Adrenal gland (tissue), 5 donors: Measurements from ENCODE around the gene CACNB4.

Experiments used
- POLR2A ChIP-seq, 2 donors: fragments of 450-650 bp; IDR thresholded peaks; one replicate each; pipeline ENCODE4 v1.6.1; 2017; ENCODE audit warnings: antibody characterized with exemption in 2 of 2, mild to moderate bottlenecking in 2 of 2, moderate library complexity in 1 of 2
- TF ChIP-seq, protein P1 (sequence below), 6 experiments: fragments of 450-650 bp in 4 of 6; fragments of 200-600 bp in 2 of 6; sonication (generic) in 1 of 6; IDR thresholded peaks; 1 replicate in 5 of 6; 2 replicates in 1 of 6; pipeline versions ENCODE4 v1.5.1 to v1.8.0; 2016 to 2021; ENCODE audit warnings: antibody characterized with exemption in 6 of 6, mild to moderate bottlenecking in 2 of 6, moderate library complexity in 1 of 6
- donor health status: DM: no; HTN: no; CAD: no.

DNA sequence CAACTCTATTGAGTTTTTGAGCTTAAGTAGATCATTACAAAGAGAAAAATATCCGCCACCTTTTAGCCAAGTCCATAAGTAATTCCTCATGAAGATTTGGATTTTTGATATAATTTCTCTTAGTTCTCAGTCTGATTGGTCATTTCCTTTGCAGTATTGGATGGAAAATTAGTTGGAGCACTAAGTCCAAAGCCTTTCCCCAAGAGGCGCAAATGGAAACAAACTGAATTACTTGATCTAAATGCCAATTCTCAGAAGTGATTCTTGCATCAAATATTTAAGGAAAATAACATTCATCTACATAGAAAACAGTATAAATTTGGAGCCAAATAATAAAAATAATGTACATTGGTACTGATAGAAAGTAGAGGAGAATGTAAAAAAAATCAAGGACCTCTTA is 115.6 kb downstream of the CACNB4 start:
- TF ChIP-seq, protein P1, sequence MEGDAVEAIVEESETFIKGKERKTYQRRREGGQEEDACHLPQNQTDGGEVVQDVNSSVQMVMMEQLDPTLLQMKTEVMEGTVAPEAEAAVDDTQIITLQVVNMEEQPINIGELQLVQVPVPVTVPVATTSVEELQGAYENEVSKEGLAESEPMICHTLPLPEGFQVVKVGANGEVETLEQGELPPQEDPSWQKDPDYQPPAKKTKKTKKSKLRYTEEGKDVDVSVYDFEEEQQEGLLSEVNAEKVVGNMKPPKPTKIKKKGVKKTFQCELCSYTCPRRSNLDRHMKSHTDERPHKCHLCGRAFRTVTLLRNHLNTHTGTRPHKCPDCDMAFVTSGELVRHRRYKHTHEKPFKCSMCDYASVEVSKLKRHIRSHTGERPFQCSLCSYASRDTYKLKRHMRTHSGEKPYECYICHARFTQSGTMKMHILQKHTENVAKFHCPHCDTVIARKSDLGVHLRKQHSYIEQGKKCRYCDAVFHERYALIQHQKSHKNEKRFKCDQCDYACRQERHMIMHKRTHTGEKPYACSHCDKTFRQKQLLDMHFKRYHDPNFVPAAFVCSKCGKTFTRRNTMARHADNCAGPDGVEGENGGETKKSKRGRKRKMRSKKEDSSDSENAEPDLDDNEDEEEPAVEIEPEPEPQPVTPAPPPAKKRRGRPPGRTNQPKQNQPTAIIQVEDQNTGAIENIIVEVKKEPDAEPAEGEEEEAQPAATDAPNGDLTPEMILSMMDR (IDR thresholded peaks at IDR 0.05), result no peak
- TF ChIP-seq POLR2A (IDR thresholded peaks at IDR 0.05), result no peak
